NCI-H526 (cell line): Measurements from ENCODE around the gene NPHP4.

Experiments
- DNase-seq, 2 experiments: peaks; one replicate each; lab custom pipeline; 2025; lab: John Stamatoyannopoulos, UW

Gene NPHP4

GRCh38 chr1:5989731-5990271 is 2.4 kb downstream of the NPHP4 start:
- DNase-seq: no peak

GRCh38 chr1:5989286-5989605 is 3.0 kb downstream of the NPHP4 start:
- no peak for DNase-seq

- no peak for DNase-seq
These were observed 3.5 kb downstream of the NPHP4 start for GRCh38 chr1:5988596-5989285.

- no peak for DNase-seq
These were observed 6.2 kb downstream of the NPHP4 start for GRCh38 chr1:5986018-5986417.

GRCh38 chr1:5985250-5985649 is 7.0 kb downstream of the NPHP4 start:
- no peak for DNase-seq

GRCh38 chr1:5983361-5984103 is 8.7 kb downstream of the NPHP4 start:
- no peak for DNase-seq

GRCh38 chr1:5982868-5983267 is 9.4 kb downstream of the NPHP4 start:
- DNase-seq: no peak

- no peak for DNase-seq
These were observed 9.9 kb downstream of the NPHP4 start for GRCh38 chr1:5982276-5982675.

- DNase-seq: no peak
These were observed 11.2 kb downstream of the NPHP4 start for GRCh38 chr1:5981009-5981380.

- DNase-seq: peak in 1 of 2 experiments; percentile 57
These were observed 11.8 kb downstream of the NPHP4 start for GRCh38 chr1:5980314-5981008.

GRCh38 chr1:5979536-5980313 is 12.5 kb downstream of the NPHP4 start:
- no peak for DNase-seq

- DNase-seq: no peak
These were observed 13.8 kb downstream of the NPHP4 start for GRCh38 chr1:5978452-5978851.

GRCh38 chr1:5977494-5978444 is 14.5 kb downstream of the NPHP4 start:
- no peak for DNase-seq

GRCh38 chr1:5976726-5977493 is 15.3 kb downstream of the NPHP4 start:
- no peak for DNase-seq

- no peak for DNase-seq
These were observed 16.0 kb downstream of the NPHP4 start for GRCh38 chr1:5976231-5976630.

- DNase-seq: peak in 1 of 2 experiments; percentile 47
These were observed 16.9 kb downstream of the NPHP4 start for GRCh38 chr1:5975133-5975880.

- no peak for DNase-seq
These were observed 17.6 kb downstream of the NPHP4 start for GRCh38 chr1:5974631-5975030.

GRCh38 chr1:5973771-5974170 is 18.5 kb downstream of the NPHP4 start:
- no peak for DNase-seq

- DNase-seq: no peak
These were observed 20.1 kb downstream of the NPHP4 start for GRCh38 chr1:5972198-5972520.
